Upper lobe of left lung (tissue), 4 donors: ENCODE data around the gene AP1S3.

Experiments used
- CTCF ChIP-seq, 6 experiments: fragments of 450-650 bp in 4 of 6; fragments of 200-600 bp in 2 of 6; sonication (generic) in 2 of 6; IDR thresholded peaks; one replicate each; pipeline ENCODE4 v1.5.1; 2016 to 2019; ENCODE audit warnings: antibody characterized with exemption in 6 of 6
- EP300 ChIP-seq, 4 donors: sonication (generic); formaldehyde crosslinking; IDR thresholded peaks; one replicate each; pipeline ENCODE4 v1.5.1; 2017; ENCODE audit warnings: antibody characterized with exemption in 4 of 4, control low read depth in 2 of 4
- POLR2A ChIP-seq, 4 donors: fragments of 450-650 bp; IDR thresholded peaks; one replicate each; pipeline ENCODE4 v1.5.1; 2016 to 2017; ENCODE audit warnings: antibody characterized with exemption in 4 of 4, mild to moderate bottlenecking in 2 of 4

DNA sequence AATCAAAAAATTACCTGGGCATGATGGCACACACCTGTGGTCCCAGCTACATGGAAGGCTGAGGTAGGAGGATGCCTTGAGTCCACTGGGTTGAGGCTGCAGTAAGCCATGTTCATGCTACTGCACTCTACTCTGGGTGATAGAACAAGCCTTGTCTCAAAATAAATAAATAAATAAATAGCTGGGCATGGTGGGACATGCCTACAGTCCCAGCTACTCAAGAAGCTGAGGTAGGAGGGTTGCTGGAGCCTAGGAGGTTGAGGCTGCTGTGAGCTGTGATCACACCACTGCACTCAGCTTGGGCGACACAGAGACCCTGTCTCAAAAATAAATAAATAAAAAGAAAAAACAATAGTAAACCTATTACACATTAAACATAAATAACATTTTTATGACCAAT is 3.0 kb downstream of the AP1S3 start:
- TF ChIP-seq EP300 (IDR thresholded peaks at IDR 0.05): no peak
- TF ChIP-seq CTCF (IDR thresholded peaks at IDR 0.05): no peak
- TF ChIP-seq POLR2A (IDR thresholded peaks at IDR 0.05): no peak
